ENCODE results near the gene HSD17B7. TPM values are rescaled to one million over a fixed set of nuclear protein-coding genes. Genes with fewer than 3 reads are reported as not detected.

Gene HSD17B7
- polyA plus RNA-seq, 1 donor from 2014 or later, result 75.5 TPM

DNA sequence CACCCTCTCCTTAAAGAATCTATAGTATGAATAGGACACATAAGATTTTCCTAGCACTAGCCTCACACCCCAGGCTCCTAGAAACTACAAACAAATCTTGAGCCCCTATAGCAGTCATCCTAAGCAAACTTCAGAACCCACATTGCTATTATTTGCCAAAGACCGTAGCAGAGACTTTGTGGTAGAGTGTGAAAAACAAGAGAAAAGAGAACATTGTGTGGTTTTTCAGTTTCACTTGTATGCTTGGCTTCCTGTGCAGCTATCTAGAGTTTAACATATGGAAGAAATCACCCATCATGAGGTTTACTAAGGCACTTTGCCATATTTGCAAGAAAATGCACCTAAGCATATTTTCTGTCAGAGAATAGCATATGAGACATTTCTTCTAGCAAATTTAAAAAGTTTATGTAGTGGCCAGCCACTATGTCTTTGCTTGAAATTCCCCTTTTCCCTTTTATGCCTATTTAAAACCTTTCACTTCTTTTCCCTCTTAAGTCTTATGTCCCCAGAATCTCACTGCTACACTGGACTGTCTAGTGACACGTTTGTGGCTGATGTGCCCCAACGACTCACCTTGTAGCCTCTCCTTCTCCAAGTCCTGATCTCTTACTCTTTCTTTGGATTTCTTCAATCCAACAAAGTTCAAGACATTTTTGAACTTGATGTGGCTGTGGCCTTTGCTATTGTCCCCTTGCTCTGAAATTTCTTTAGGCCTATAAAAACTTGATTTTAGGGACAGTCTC is 44.8 kb downstream of the HSD17B7 start:
- H2AFZ ChIP-seq (ENCODE audit: low read depth, low read length), result no peak overlapping the region
- no peaks in the 10 kb centered on the region for H3K79me2 ChIP-seq (replicated peaks; ENCODE audit: insufficient read depth, low read length)
- H3K4me2 ChIP-seq (ENCODE audit: low read length), result no peak overlapping the region
- H3F3A ChIP-seq (ENCODE audit: insufficient read depth, low read length, poor library complexity, severe bottlenecking), result no peaks in the 10 kb centered on the region
- TF ChIP-seq, protein P1, sequence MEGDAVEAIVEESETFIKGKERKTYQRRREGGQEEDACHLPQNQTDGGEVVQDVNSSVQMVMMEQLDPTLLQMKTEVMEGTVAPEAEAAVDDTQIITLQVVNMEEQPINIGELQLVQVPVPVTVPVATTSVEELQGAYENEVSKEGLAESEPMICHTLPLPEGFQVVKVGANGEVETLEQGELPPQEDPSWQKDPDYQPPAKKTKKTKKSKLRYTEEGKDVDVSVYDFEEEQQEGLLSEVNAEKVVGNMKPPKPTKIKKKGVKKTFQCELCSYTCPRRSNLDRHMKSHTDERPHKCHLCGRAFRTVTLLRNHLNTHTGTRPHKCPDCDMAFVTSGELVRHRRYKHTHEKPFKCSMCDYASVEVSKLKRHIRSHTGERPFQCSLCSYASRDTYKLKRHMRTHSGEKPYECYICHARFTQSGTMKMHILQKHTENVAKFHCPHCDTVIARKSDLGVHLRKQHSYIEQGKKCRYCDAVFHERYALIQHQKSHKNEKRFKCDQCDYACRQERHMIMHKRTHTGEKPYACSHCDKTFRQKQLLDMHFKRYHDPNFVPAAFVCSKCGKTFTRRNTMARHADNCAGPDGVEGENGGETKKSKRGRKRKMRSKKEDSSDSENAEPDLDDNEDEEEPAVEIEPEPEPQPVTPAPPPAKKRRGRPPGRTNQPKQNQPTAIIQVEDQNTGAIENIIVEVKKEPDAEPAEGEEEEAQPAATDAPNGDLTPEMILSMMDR (IDR thresholded peaks at IDR 0.05; ENCODE audit: poor library complexity, severe bottlenecking), result no peak
- TF ChIP-seq TAF1 (IDR thresholded peaks at IDR 0.05; ENCODE audit: low read depth), result no peak
- no peak for TF ChIP-seq MXI1 (conservative IDR thresholded peaks at IDR 0.05; ENCODE audit: poor library complexity, severe bottlenecking)
- no peak for TF ChIP-seq EZH2 (IDR thresholded peaks at IDR 0.05; ENCODE audit: borderline replicate concordance, insufficient read depth, low read length, poor library complexity, severe bottlenecking)
- no peak for TF ChIP-seq REST (IDR thresholded peaks at IDR 0.05; ENCODE audit: borderline replicate concordance)
- no peak for TF ChIP-seq POLR2AphosphoS5 (IDR thresholded peaks at IDR 0.05)
- TF ChIP-seq SMC3 (conservative IDR thresholded peaks at IDR 0.05; ENCODE audit: poor library complexity), result no peak
- no peak for TF ChIP-seq EP300 (conservative IDR thresholded peaks at IDR 0.05; ENCODE audit: poor library complexity, severe bottlenecking)
- TF ChIP-seq RAD21 (conservative IDR thresholded peaks at IDR 0.05), result no peak
- H3K9me2 ChIP-seq (ENCODE audit: insufficient read depth, low read length), result no peaks in the 10 kb centered on the region
- no peaks in the 10 kb centered on the region for H3K27me3 ChIP-seq (ENCODE audit: insufficient read depth, low read depth, low read length)
- H3K9ac ChIP-seq (ENCODE audit: low read length), result no peak overlapping the region
- no peaks in the 10 kb centered on the region for H3K36me3 ChIP-seq (ENCODE audit: insufficient read depth, low read length)
- H4K20me1 ChIP-seq (ENCODE audit: insufficient read depth), result no peaks in the 10 kb centered on the region
- no peak overlapping the region for H3K27ac ChIP-seq (ENCODE audit: low read length)
- H3K4me3 ChIP-seq (ENCODE audit: low read length), result no peak overlapping the region
- no peaks in the 10 kb centered on the region for H3K9me3 ChIP-seq (ENCODE audit: low read length)

DNA sequence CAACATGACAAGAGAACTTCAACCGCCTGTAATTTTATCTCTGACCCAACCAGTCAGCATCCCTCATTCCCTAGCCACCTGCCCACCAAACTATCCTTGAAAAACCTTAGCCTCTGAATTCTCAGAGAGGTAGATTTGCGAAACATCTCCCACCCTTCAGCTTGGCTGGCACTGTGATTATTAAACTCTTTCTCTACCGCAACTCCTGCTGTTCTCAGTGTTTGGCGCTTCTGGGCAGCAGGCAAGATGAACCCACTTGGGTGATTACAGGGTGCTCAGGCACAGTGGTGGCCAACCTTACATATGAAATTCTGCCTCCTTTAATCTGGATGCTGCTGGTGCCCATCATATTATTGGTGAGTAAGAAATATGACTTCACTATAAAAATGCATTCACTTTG is 48.4 kb downstream of the HSD17B7 start:
- no peak overlapping the region for H2AFZ ChIP-seq (ENCODE audit: low read depth, low read length)
- no peak overlapping the region for H3K4me2 ChIP-seq (ENCODE audit: low read length)
- H3K9me3 ChIP-seq (ENCODE audit: low read length), result no peaks in the 10 kb centered on the region
- no peaks in the 10 kb centered on the region for H3F3A ChIP-seq (ENCODE audit: insufficient read depth, low read length, poor library complexity, severe bottlenecking)
- no peak overlapping the region for H3K9ac ChIP-seq (ENCODE audit: low read length)
- H3K27me3 ChIP-seq (ENCODE audit: insufficient read depth, low read depth, low read length), result no peaks in the 10 kb centered on the region
- H3K9me2 ChIP-seq (ENCODE audit: insufficient read depth, low read length), result no peaks in the 10 kb centered on the region
- TF ChIP-seq, protein P1 (IDR thresholded peaks at IDR 0.05; ENCODE audit: poor library complexity, severe bottlenecking), result no peak
- H3K4me3 ChIP-seq (ENCODE audit: low read length), result no peak overlapping the region
- no peak overlapping the region for H3K27ac ChIP-seq (ENCODE audit: low read length)
- H3K36me3 ChIP-seq (ENCODE audit: insufficient read depth, low read length), result no peaks in the 10 kb centered on the region
- no peaks in the 10 kb centered on the region for H4K20me1 ChIP-seq (ENCODE audit: insufficient read depth)
- no peaks in the 10 kb centered on the region for H3K79me2 ChIP-seq (replicated peaks; ENCODE audit: insufficient read depth, low read length)

All from neural cell (in vitro differentiated cells).